ENCODE measurements around the gene RRN3.
"Not testable (repeated sequence)": the region's sequence is repeated elsewhere in the genome, so short reads cannot be mapped to it uniquely, and the experiment has no call there.

- not testable (repeated sequence) for TF ChIP-seq CTCF (IDR thresholded peaks at IDR 0.05; ENCODE audit: insufficient read depth, low read depth, low read length); EZH2 (IDR thresholded peaks at IDR 0.05; ENCODE audit: insufficient read depth, low read length)
These were observed 39.5 kb upstream of the RRN3 start for GRCh38 chr16:15133554-15133953.
